Measurements from ENCODE around the gene HDAC5.

GRCh38 chr17:44149750-44150329, 26.4 kb upstream of the HDAC5 start:
- no peak for TF ChIP-seq POLR2A (IDR thresholded peaks at IDR 0.05)
- no peak for TF ChIP-seq CTCF (IDR thresholded peaks at IDR 0.05)

All from body of pancreas (tissue), 4 donors.